PC-9 (cell line): ENCODE data around the gene USH2A. TPM values are rescaled to one million over a fixed set of nuclear protein-coding genes. Genes with fewer than 3 reads are reported as not detected.

ENCODE experiments used
- BruUV-seq: library from RNA; stranded (reverse); fragments of 400-500 nt; replicated peaks from 2 replicates; lab custom pipeline; 2021; lab: Mats Ljungman, UMichigan
- CTCF ChIA-PET: fragments of 300-600 bp; sonication (Branson Sonifier 250); formaldehyde crosslinking; loops from one replicate; lab custom pipeline; 2022; ENCODE audit warnings: antibody characterized with exemption; lab: Charles Lee
- POLR2A ChIA-PET: fragments of 300-600 bp; sonication (Branson Sonifier 250); formaldehyde crosslinking; loops from one replicate; lab custom pipeline; 2022; ENCODE audit warnings: antibody characterized with exemption; ENCODE audit not compliant: unreplicated experiment; lab: Charles Lee
- DNase-seq, 2 experiments: peaks; one replicate each; pipeline versions ENCODE4 v3.0.0 to v3.0.0-alpha.2; 2015 to 2022; ENCODE audit warnings: mixed read lengths in 1 of 2
- H2AFZ ChIP-seq: fragments of 200-600 bp; sonication (generic); 2 replicates; pipeline ENCODE4 v1.8.1; 2017; ENCODE audit warnings: antibody characterized with exemption
- H3F3A ChIP-seq: fragments of 200-600 bp; sonication (generic); 2 replicates; pipeline ENCODE4 v1.8.1; 2017; ENCODE audit warnings: antibody characterized with exemption, mild to moderate bottlenecking, low read depth; ENCODE audit not compliant: insufficient read depth
- H3K27ac ChIP-seq: fragments of 200-600 bp; sonication (generic); 2 replicates; pipeline ENCODE4 v1.6.1; 2016; ENCODE audit warnings: mixed run types
- H3K27me3 ChIP-seq: fragments of 200-600 bp; sonication (generic); 2 replicates; pipeline ENCODE4 v1.6.1; 2016; ENCODE audit warnings: low read depth, mixed run types; ENCODE audit not compliant: insufficient read depth
- H3K36me3 ChIP-seq: fragments of 200-600 bp; sonication (generic); 2 replicates; pipeline ENCODE4 v1.6.1; 2016; ENCODE audit warnings: low read depth, mixed run types
- H3K4me1 ChIP-seq: fragments of 200-600 bp; sonication (generic); replicated peaks from 2 replicates; pipeline ENCODE4 v1.6.1; 2016; ENCODE audit warnings: mixed run types; ENCODE audit not compliant: insufficient read depth
- H3K4me2 ChIP-seq: fragments of 200-600 bp; sonication (generic); 2 replicates; pipeline ENCODE4 v1.6.1; 2017; ENCODE audit warnings: mixed run types
- H3K4me3 ChIP-seq: fragments of 200-600 bp; sonication (generic); 2 replicates; pipeline ENCODE4 v1.6.1; 2016; ENCODE audit warnings: mixed run types
- H3K79me2 ChIP-seq: fragments of 200-600 bp; sonication (generic); 2 replicates; pipeline ENCODE4 v1.6.1; 2017; ENCODE audit warnings: low read depth, mixed run types
- H3K9me2 ChIP-seq: fragments of 200-600 bp; sonication (generic); 2 replicates; pipeline ENCODE4 v1.8.1; 2017; ENCODE audit warnings: mild to moderate bottlenecking; ENCODE audit not compliant: insufficient read depth
- H3K9me3 ChIP-seq: fragments of 200-600 bp; sonication (generic); 2 replicates; pipeline ENCODE4 v1.8.1; 2016; ENCODE audit warnings: low read depth; ENCODE audit not compliant: insufficient read depth
- H4K20me1 ChIP-seq: fragments of 200-600 bp; sonication (generic); 2 replicates; pipeline ENCODE4 v1.8.1; 2017; ENCODE audit not compliant: insufficient read depth
- CTCF ChIP-seq: fragments of 200-600 bp; sonication (generic); conservative IDR thresholded peaks from 2 replicates; pipeline ENCODE4 v1.6.1; 2017; ENCODE audit warnings: mixed run types, antibody characterized with exemption, mild to moderate bottlenecking, moderate library complexity
- EZH2 ChIP-seq: fragments of 200-600 bp; sonication (generic); IDR thresholded peaks from 2 replicates; pipeline ENCODE4 v1.8.0; 2017; ENCODE audit warnings: antibody characterized with exemption, low read depth
- intact Hi-C: fragments of 100-400 bp; cut with micrococcal nuclease; formaldehyde crosslinking; loops from one replicate; pipeline ENCODE4 v1.10.0; 2022; ENCODE audit not compliant: unreplicated experiment
- total RNA-seq: library from RNA; stranded (reverse); gene quantifications from 2 replicates; pipeline ENCODE4 v1.2.3, GENCODE V29; 2021

The USH2A gene
- total RNA-seq, 1 experiment from 2014 or later: not detected

- no peaks in the 10 kb centered on the region for H3K79me2 ChIP-seq
- no TSS peak for BruUV-seq
- ChIA-PET CTCF (no interaction called here), POLR2A (no interaction called here)
- H3K4me3 ChIP-seq: no peak overlapping the region
- no peaks in the 10 kb centered on the region for H3K27me3 ChIP-seq
- H3F3A ChIP-seq: no peaks in the 10 kb centered on the region
- H3K27ac ChIP-seq: no peak overlapping the region
- DNase-seq: no peak
- intact Hi-C loops: no loop called here
- no peaks in the 10 kb centered on the region for H3K9me2 ChIP-seq
- H3K4me1 ChIP-seq: no peaks in the 10 kb centered on the region
- H4K20me1 ChIP-seq: no peaks in the 10 kb centered on the region
- H3K4me2 ChIP-seq: no peak overlapping the region
- no peak for TF ChIP-seq EZH2
- no peak for TF ChIP-seq CTCF
- H2AFZ ChIP-seq: no peak overlapping the region
- H3K9me3 ChIP-seq: no peaks in the 10 kb centered on the region
- H3K36me3 ChIP-seq: no peaks in the 10 kb centered on the region
These were observed 14.4 kb upstream of the USH2A start for GRCh38 chr1:216437603-216438002.

- no peak overlapping the region for H2AFZ ChIP-seq
- H3K79me2 ChIP-seq: no peaks in the 10 kb centered on the region
- ChIA-PET POLR2A (no interaction called here), CTCF (no interaction called here)
- no peaks in the 10 kb centered on the region for H3K27me3 ChIP-seq
- intact Hi-C loops: no loop called here
- no TSS peak for BruUV-seq
- no peak for DNase-seq
- no peak overlapping the region for H3K4me3 ChIP-seq
- TF ChIP-seq EZH2 (no peak), CTCF (no peak)
- H3K4me1 ChIP-seq: no peaks in the 10 kb centered on the region
- no peak overlapping the region for H3K4me2 ChIP-seq
- H3K9me3 ChIP-seq: no peaks in the 10 kb centered on the region
- no peaks in the 10 kb centered on the region for H3K36me3 ChIP-seq
- H3K27ac ChIP-seq: no peak overlapping the region
- no peaks in the 10 kb centered on the region for H3K9me2 ChIP-seq
- no peaks in the 10 kb centered on the region for H3F3A ChIP-seq
- H4K20me1 ChIP-seq: no peaks in the 10 kb centered on the region
These were observed 11.0 kb upstream of the USH2A start for GRCh38 chr1:216434232-216434631.

DNA sequence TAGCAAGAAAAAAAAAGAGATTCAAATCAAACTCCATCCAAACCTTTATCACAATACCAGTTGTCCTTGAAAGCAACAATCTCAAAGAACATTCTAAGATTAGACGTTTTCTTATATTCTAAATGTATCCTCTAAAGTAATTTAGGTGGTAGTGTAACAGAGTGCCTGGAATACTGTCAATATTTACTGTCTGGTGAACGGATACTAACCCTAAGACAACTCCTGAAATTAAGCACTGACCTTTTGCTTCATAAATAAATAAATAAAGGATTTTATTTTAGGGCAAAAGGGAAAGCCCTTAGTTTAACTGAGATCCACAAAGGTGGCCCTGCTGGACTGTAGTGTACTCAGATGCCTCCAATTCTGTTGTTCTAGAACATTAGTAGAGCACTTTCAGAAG, 9.9 kb upstream of the USH2A start:
- no peaks in the 10 kb centered on the region for H4K20me1 ChIP-seq
- no TSS peak for BruUV-seq
- no peak for TF ChIP-seq EZH2
- no peak for TF ChIP-seq CTCF
- no peak overlapping the region for H2AFZ ChIP-seq
- H3K36me3 ChIP-seq: no peaks in the 10 kb centered on the region
- H3K79me2 ChIP-seq: no peaks in the 10 kb centered on the region
- no peak overlapping the region for H3K4me3 ChIP-seq
- POLR2A ChIA-PET: no interaction called here
- CTCF ChIA-PET: no interaction called here
- intact Hi-C loops: no loop called here
- no peaks in the 10 kb centered on the region for H3F3A ChIP-seq
- H3K4me2 ChIP-seq: no peak overlapping the region
- no peaks in the 10 kb centered on the region for H3K9me3 ChIP-seq
- no peaks in the 10 kb centered on the region for H3K9me2 ChIP-seq
- no peak overlapping the region for H3K27ac ChIP-seq
- H3K27me3 ChIP-seq: no peaks in the 10 kb centered on the region
- no peak for DNase-seq
- no peaks in the 10 kb centered on the region for H3K4me1 ChIP-seq
